Medulla oblongata (tissue), 1 donor: Measurements from ENCODE around the gene COMMD2.

Experiments
- DNase-seq: peaks from one replicate; pipeline ENCODE4 v3.0.0-alpha.2; 2015; ENCODE audit errors: extremely low spot score

COMMD2 gene

GRCh38 chr3:149752051-149752787, at the start of gene COMMD2:
Gene COMMD2, minus strand, starts transcription at chr3:149752489. Its CDS starts 45 bp downstream, at chr3:149752444.
- DNase-seq = peak; percentile 86

- DNase-seq = no peak
Observed at GRCh38 chr3:149801639-149802038, 49.4 kb upstream of the COMMD2 start.

DNA sequence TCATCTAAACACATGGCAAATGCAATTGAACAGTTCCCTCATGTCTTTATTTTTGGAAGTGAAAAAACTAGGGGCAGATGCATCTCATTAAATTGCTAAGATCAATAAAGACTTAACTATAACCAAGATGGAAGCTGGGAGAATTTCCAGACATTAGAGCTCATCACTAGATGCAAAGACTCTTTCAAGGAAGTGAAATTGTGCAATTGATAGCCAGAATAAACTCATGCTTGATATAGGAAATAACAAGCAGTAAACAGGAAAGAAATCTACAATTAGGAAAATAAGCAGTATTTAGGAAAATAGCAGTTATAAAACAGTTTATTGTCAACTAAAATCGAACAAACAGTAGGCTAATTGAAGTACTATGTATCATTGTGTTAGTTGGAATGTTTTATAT, 48.9 kb upstream of the COMMD2 start:
- no peak for DNase-seq

- DNase-seq = no peak
Observed at GRCh38 chr3:149800693-149801092, 48.4 kb upstream of the COMMD2 start.

DNA sequence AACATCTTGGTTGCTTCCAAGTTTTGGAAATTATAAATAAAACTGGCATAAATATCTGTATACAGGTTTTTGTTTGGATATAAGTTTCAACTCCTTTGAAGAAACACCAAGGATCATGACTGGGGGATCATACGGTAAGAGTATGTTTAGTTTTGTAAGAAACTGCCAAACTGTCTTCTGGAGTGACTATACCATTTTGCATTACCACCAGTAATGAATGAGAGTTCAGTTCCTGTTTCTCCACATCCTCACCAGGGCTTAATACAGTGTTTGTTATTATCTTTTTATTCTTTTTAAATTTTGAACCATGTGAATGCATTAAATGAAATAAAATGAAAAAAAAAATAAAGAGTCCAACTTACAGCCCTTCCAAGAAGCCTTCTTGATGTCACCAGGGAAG, 43.7 kb upstream of the COMMD2 start:
- DNase-seq = no peak

DNA sequence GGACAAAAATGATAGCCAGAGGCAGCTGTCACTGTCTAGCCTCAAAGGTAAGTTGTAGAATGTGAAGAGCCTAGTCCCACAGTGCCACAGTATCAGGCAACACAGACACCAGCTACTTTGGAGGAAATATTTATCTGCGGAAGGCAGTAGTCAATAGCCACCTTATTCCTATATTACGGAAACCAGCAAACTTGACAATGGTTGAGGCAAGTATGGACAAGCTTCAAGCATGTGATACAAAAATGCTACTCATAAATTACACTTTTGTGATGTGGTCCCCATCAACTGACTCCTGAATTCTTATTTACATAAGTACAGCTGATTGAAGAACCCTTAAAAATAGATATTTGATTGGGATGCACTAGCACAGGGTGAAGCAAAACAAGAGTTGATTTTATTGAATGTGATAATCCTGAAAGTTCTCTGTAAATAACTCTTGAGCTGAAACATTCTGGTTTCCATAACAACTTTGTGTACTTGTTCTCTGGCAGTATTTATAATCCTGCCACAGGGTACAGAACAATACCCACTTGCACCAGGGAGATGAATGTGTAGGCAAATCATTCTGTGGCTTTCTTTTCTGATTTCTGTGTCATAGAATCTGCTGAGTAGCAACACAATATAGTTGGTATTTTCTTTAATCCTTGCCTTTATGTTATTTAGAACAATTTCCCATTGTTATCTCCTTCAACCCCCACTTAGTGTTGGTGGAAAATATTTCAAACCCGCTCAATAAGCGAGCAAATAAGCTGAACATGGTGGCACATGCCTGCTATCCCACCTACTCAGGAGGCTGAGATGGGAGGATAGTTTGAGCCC, 40.4 kb upstream of the COMMD2 start, which contains the start of gene ANKUB1:
TSS of gene ANKUB1 (minus strand) at position 103 of the 819 bp plus-strand sequence. CDS start 188 bp downstream, outside the sequence.
- DNase-seq = no peak

DNA sequence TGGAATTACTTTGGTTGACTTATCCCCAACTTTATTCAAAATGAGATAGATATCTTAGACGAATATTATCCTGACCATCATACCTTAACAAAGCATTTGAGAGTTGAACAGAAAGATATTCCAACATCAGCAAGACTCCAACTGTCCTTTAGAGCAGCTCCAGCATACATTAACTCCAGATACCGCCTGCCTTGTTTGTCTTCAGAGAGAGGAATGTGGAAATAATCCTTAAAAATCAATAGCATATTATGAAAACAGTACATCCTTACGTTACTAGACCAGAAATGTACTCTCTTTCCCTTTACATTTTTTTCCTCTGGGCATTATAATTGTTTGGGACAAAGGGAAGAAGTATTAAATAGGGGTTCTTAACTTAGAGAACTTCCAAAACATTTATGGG, 38.4 kb upstream of the COMMD2 start:
- no peak for DNase-seq

DNA sequence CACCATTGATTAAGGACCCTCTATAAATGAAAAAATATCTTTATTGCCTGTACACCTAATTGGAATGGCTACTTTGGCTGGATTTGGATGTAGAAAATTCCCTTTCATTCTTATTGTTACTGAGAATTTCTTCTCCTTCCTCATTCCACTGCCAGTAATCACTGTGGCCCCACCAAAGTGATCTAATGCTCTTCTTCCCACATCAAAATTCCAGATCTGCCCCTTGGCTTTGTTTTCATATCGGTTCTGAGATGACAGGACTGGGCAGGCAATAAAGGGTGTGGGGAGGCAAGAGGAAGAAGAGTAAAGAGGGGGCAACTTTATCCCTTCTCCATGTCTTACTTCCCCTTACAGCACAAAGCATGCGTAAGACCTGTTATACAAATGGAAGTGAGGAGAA, 38.0 kb upstream of the COMMD2 start:
- no peak for DNase-seq

- DNase-seq = no peak
Observed at GRCh38 chr3:149784064-149784704, 31.9 kb upstream of the COMMD2 start.

GRCh38 chr3:149783576-149783975, 31.3 kb upstream of the COMMD2 start:
- DNase-seq = peak; percentile 47

DNA sequence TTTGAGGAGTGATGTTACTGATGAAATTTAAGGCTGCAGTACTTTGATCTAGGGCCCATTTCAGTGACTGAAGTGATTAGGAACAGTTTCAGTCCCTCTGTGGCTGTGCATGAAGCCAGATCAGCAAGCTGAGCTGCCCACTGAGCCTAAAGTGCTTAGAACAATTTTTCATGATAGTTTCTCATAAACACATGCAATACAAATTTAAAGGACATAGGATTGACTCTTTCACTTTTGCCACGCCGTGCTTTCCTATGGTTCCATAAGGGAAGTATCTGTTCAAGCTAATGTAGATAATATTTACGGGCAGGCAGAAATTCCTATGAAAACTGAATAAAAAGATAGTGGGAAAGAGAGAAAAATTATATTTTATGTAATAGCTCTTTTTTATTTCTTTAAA, 29.5 kb upstream of the COMMD2 start:
- no peak for DNase-seq

GRCh38 chr3:149781211-149781610, 28.9 kb upstream of the COMMD2 start:
- DNase-seq = no peak

DNA sequence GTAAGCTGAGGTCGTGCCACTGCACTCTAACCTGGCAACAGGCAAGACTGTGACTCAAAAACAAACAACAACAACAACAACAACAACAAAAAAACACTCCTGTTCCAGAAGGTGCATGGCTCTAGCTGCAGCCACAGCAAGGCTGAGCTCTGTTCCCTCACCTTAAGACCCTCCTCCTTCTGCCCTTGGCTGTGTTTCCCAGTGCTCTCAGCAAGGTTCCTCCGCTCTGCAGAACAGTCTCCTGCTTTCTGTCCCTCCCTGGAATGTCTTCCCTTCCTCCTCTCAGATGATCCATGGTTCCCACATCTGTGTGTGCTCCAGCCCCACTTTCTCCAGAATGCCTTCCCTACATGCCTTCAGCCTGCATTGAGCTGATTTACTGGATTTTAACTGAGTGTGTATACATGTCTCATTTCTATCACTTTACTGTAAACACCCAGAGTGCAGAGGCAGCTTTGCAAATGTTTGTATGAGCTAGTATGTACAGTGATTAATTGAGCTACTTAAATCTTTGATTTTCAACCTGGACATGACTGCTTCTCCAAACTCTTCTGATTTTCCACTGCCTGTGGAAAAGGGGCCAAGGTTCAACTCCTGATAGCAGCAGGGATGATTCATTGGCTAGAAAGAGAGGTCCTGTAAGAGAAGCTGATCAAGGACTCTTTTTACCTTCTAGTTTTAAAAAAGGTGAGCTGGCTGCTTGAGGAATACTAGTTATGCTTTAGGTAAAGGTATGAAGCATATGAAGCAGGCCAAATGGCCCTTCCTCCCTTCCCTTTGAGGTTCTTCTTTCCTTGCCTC, 25.3 kb upstream of the COMMD2 start:
- DNase-seq = no peak

DNA sequence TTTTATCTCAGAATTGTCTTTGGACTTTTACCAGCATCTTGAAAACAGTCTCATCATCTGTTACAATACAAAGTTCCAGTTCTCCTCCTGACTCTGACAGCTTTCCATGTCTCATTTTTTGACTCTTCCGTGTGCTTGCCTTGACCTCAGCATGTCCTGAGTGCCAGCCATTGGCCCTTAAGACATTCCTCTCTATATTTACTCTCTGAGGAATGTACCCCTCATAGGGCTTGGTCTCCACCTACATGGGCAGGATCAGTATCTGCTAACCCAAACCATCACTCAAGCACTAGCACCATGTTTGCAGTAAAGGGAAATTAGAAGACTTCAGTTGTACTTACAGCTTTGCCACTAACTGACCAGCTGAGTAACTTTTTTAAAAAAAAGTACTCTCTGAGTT, 23.9 kb upstream of the COMMD2 start:
- no peak for DNase-seq

GRCh38 chr3:149772861-149773260, 20.6 kb upstream of the COMMD2 start:
- DNase-seq = no peak

DNA sequence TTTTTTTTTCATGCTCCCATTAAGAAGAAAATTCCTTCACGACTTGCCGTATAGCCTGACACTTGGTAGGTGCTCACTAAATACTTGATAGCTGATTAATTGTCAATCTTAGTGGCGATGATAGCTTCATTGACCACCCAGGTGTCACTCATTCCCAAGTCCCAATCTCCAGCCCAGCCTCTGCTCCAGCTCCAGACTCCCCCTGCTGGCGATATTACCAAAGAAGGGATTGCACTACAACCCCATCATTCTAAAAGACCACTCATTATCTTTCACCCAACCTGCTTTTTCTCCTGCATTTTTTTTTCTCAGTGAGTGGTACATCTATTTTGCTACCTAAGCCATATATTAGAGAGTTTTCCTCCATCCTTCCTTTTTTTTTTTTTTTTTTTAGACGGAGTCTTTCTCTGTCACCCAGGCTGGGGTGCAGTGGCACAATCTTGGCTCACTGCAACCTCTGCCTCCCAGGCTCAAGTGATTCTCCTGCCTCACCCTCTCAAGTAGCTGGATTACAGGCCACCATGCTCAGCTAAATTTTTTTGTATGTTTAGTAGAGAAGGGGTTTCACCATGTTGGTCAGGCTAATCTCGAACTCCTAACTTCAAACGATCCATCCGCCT, 19.5 kb upstream of the COMMD2 start:
- peak; percentile 54 for DNase-seq

GRCh38 chr3:149770246-149770645, 18.0 kb upstream of the COMMD2 start:
- DNase-seq = no peak

- no peak for DNase-seq
Observed at GRCh38 chr3:149768704-149769103, 16.4 kb upstream of the COMMD2 start.

- peak; percentile 94 for DNase-seq
Observed at GRCh38 chr3:149767720-149768119, 15.4 kb upstream of the COMMD2 start.

GRCh38 chr3:149765762-149766334, 13.6 kb upstream of the COMMD2 start:
- DNase-seq = peak; percentile 91

GRCh38 chr3:149764302-149764701, 12.0 kb upstream of the COMMD2 start:
- no peak for DNase-seq
